Keratinocyte (primary cell): ENCODE results near the gene LPAR6. TPM values are rescaled to one million over a fixed set of nuclear protein-coding genes. Genes with fewer than 3 reads are reported as not detected.
A peak's percentile ranks its signal among the peaks of the same experiment; 100 is the strongest.
"Not testable (repeated sequence)": the region's sequence is repeated elsewhere in the genome, so short reads cannot be mapped to it uniquely, and the experiment has no call there.

Experiments
- DNase-seq: peaks from one replicate; pipeline ENCODE4 v3.0.0-alpha.2; 2011; ENCODE audit warnings: low read depth, missing footprints, low spot score
- FAIRE-seq: peaks from 2 replicates; lab custom pipeline; 2011; peaks lifted over from hg19 to GRCh38; lab: Jason Lieb, UNC
- H2AFZ ChIP-seq: 2 replicates; pipeline ENCODE4 v1.6.0; 2012; ENCODE audit warnings: low read length, control low read depth, inconsistent platforms; ENCODE audit not compliant: control insufficient read depth
- H3K27ac ChIP-seq: 2 replicates; pipeline ENCODE4 v1.5.1; 2011; ENCODE audit warnings: low read length; ENCODE audit not compliant: control insufficient read depth, insufficient read depth
- H3K27me3 ChIP-seq: 3 replicates; pipeline ENCODE4 v1.6.0; 2011; ENCODE audit warnings: low read length; ENCODE audit not compliant: control insufficient read depth, insufficient read depth; ENCODE audit errors: extremely low read depth
- H3K36me3 ChIP-seq, 2 experiments: 2 replicates in 1 of 2; 3 replicates in 1 of 2; pipeline ENCODE4 v1.5.1; 2011; ENCODE audit warnings: low read length in 2 of 2, mild to moderate bottlenecking in 1 of 2; ENCODE audit not compliant: control insufficient read depth in 2 of 2, insufficient read depth in 2 of 2; ENCODE audit errors: extremely low read depth in 1 of 2
- H3K4me1 ChIP-seq: 3 replicates; pipeline ENCODE4 v1.5.1; 2011; ENCODE audit warnings: low read length; ENCODE audit not compliant: control insufficient read depth, insufficient read depth; ENCODE audit errors: extremely low read depth
- H3K4me2 ChIP-seq: 3 replicates; pipeline ENCODE4 v1.6.0; 2011; ENCODE audit warnings: low read depth, low read length; ENCODE audit not compliant: control insufficient read depth, insufficient read depth; ENCODE audit errors: extremely low read depth
- H3K4me3 ChIP-seq, 3 experiments: fragments of 200-600 bp in 1 of 3; sonication (generic) in 1 of 3; 2 replicates in 2 of 3; 3 replicates in 1 of 3; pipeline ENCODE4 v1.5.1; 2011 to 2016; ENCODE audit warnings: low read length in 3 of 3, mild to moderate bottlenecking in 3 of 3, control low read depth in 2 of 3, inconsistent platforms in 1 of 3, low read depth in 1 of 3, mixed read lengths in 1 of 3, mixed run types in 1 of 3, moderate library complexity in 1 of 3; ENCODE audit not compliant: control insufficient read depth in 2 of 3, insufficient read depth in 2 of 3; ENCODE audit errors: extremely low read depth in 1 of 3
- H3K79me2 ChIP-seq: 2 replicates; pipeline ENCODE4 v1.6.0; 2012; ENCODE audit warnings: low read length; ENCODE audit not compliant: control insufficient read depth, insufficient read depth
- H3K9ac ChIP-seq: 3 replicates; pipeline ENCODE4 v1.6.0; 2011; ENCODE audit warnings: low read length; ENCODE audit not compliant: control insufficient read depth, insufficient read depth; ENCODE audit errors: extremely low read depth
- H3K9me1 ChIP-seq: 3 replicates; pipeline ENCODE4 v1.6.0; 2011; ENCODE audit warnings: low read length; ENCODE audit not compliant: control insufficient read depth, insufficient read depth; ENCODE audit errors: extremely low read depth
- H3K9me3 ChIP-seq: 2 replicates; pipeline ENCODE4 v1.5.1; 2012; ENCODE audit warnings: low read depth, low read length; ENCODE audit not compliant: control insufficient read depth
- H4K20me1 ChIP-seq: 3 replicates; pipeline ENCODE4 v1.6.0; 2011; ENCODE audit warnings: low read length; ENCODE audit not compliant: control insufficient read depth, insufficient read depth; ENCODE audit errors: extremely low read depth
- EZH2 ChIP-seq: IDR thresholded peaks from one replicate; pipeline ENCODE4 v1.6.1; 2012; ENCODE audit warnings: inconsistent platforms, mild to moderate bottlenecking, low read length, moderate library complexity
- dilution Hi-C: fragments of 300-500 bp; cut with MboI; formaldehyde crosslinking; loops from one replicate; pipeline ENCODE4 v1.7.0; 2020; ENCODE audit warnings: low sequenced_read_pairs; ENCODE audit not compliant: extremely low pct_ligation_motif_present
- polyA plus RNA-seq, 5 experiments: library from polyadenylated mRNA; depleted of rRNA in 3 of 5; stranded (reverse) in 3 of 5; stranded (forward) in 1 of 5; unstranded in 1 of 5; fragments of >200 nt; gene quantifications; 1 replicate in 1 of 5; 2 replicates in 3 of 5; 3 replicates in 1 of 5; pipeline versions ENCODE4 v1.2.1 to v1.2.3, GENCODE V29; 2011 to 2012; ENCODE audit warnings: missing spikeins in 2 of 5, low read depth in 1 of 5, low replicate concordance in 1 of 5
- TF ChIP-seq, protein P1 (sequence below), 3 experiments: IDR thresholded peaks in 1 of 3; conservative IDR thresholded peaks in 1 of 3; optimal IDR thresholded peaks in 1 of 3; 2 replicates in 2 of 3; 3 replicates in 1 of 3; pipeline versions ENCODE3 to v1.5.1; 2011; ENCODE audit warnings: low read length in 3 of 3, mild to moderate bottlenecking in 3 of 3, moderate library complexity in 2 of 3, control low read depth in 1 of 3, inconsistent platforms in 1 of 3; ENCODE audit not compliant: insufficient read depth in 2 of 3; ENCODE audit errors: extremely low read depth in 1 of 3

The LPAR6 gene
- polyA plus RNA-seq, 1 donor (not counting 4 experiments of a cell fraction or from before 2014, with no cell fraction given), result 20.0 TPM

DNA sequence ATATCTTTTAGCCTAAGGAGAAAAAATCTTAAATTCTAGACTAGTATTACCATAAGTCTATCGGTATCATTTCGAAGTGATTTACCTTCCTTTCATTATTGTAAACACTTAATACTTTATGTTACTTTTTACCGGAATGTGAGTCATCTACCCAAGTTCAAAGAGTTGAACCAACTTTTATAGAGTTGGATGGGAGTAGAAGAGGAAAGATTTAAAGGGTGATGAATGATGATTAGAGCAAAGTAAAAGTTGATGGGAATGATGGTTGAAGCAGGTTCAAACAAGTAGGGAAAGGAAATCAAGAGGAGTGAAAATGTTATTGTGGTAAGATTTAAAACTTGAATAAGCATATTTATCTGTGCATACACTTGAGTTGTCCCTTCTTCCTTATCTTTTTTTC, 11.3 kb upstream of the LPAR6 start:
- Histone ChIP-seq H3K9ac (no peak overlapping the region), H3K27me3 (no peaks in the 10 kb centered on the region), H3K4me3 (no peak overlapping the region), H3K9me3 (peaks cover 4% of the 10 kb centered on the region), H2AFZ (no peak overlapping the region), H4K20me1 (no peaks in the 10 kb centered on the region), H3K9me1 (no peaks in the 10 kb centered on the region), H3K36me3 (no peaks in the 10 kb centered on the region), H3K4me2 (peak overlapping the region; percentile 37), H3K27ac (no peak overlapping the region), H3K79me2 (no peaks in the 10 kb centered on the region), H3K4me1 (peaks cover 9% of the 10 kb centered on the region)
- DNase-seq (no peak), FAIRE-seq (peak; percentile 75)
- dilution Hi-C loops, result no loop called here
- TF ChIP-seq, protein P1, sequence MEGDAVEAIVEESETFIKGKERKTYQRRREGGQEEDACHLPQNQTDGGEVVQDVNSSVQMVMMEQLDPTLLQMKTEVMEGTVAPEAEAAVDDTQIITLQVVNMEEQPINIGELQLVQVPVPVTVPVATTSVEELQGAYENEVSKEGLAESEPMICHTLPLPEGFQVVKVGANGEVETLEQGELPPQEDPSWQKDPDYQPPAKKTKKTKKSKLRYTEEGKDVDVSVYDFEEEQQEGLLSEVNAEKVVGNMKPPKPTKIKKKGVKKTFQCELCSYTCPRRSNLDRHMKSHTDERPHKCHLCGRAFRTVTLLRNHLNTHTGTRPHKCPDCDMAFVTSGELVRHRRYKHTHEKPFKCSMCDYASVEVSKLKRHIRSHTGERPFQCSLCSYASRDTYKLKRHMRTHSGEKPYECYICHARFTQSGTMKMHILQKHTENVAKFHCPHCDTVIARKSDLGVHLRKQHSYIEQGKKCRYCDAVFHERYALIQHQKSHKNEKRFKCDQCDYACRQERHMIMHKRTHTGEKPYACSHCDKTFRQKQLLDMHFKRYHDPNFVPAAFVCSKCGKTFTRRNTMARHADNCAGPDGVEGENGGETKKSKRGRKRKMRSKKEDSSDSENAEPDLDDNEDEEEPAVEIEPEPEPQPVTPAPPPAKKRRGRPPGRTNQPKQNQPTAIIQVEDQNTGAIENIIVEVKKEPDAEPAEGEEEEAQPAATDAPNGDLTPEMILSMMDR (optimal IDR thresholded peaks at IDR 0.05 in 1 of 3, IDR thresholded peaks at IDR 0.05 in 1 of 3, conservative IDR thresholded peaks at IDR 0.05 in 1 of 3; ENCODE audit: extremely low read depth in 1 of 3, insufficient read depth in 2 of 3, low read length in 3 of 3), result no peak
- TF ChIP-seq EZH2, result no peak

DNA sequence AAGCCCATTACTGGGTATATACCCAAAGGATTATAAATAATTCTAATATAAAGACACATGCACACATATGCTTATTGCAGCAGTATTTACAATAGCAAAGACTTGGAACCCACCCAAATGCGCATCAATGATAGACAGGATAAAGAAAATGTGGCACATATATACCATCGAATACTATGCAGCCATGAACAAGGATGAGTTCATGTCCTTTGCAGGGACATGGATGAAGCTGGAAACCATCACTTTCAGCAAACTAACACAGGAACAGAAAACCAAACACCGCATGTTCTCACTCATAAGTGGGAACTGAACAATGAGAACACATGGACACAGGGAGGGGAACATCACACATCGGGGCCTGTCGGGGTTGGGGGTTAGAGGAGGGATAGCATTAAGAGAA, 9.1 kb upstream of the LPAR6 start:
- H3K27ac ChIP-seq, H4K20me1 ChIP-seq, FAIRE-seq, dilution Hi-C loops, H3K27me3 ChIP-seq, H3K79me2 ChIP-seq, H3K36me3 ChIP-seq, H3K4me2 ChIP-seq, H3K9ac ChIP-seq, DNase-seq, H3K4me3 ChIP-seq, H3K9me1 ChIP-seq, H3K9me3 ChIP-seq, H3K4me1 ChIP-seq, H2AFZ ChIP-seq: not testable (repeated sequence)

DNA sequence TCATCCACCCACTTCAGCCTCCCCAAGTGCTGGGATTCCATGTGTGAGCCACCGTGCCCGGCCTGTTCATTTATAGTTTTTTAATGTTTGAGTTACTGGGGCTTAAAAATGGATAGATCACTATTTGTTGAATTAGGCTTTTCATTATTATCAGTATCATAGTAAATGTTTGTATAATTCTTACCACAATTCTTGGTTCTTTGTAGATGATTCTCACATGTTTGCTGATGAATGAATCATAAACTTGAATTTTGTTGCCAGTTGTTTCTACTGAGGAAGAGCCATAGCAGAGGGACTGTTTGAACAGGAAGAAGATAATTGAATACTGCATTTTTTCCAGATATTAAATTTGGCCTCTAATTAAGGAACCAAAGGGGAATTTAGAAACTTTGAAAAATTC, 2.6 kb upstream of the LPAR6 start:
- no peaks in the 10 kb centered on the region for H4K20me1 ChIP-seq
- TF ChIP-seq EZH2, result no peak
- TF ChIP-seq, protein P1 (optimal IDR thresholded peaks at IDR 0.05 in 1 of 3, IDR thresholded peaks at IDR 0.05 in 1 of 3, conservative IDR thresholded peaks at IDR 0.05 in 1 of 3; ENCODE audit: extremely low read depth in 1 of 3, insufficient read depth in 2 of 3, low read length in 3 of 3), result no peak
- H3K9me1 ChIP-seq, result no peaks in the 10 kb centered on the region
- no peak overlapping the region for H3K4me3 ChIP-seq
- no peak for FAIRE-seq
- no peak for DNase-seq
- H3K9me3 ChIP-seq, result no peaks in the 10 kb centered on the region
- H3K4me2 ChIP-seq, result no peak overlapping the region
- no peak overlapping the region for H3K27ac ChIP-seq
- H3K9ac ChIP-seq, result no peak overlapping the region
- dilution Hi-C loops, result no loop called here
- H3K27me3 ChIP-seq, result no peaks in the 10 kb centered on the region
- H2AFZ ChIP-seq, result no peak overlapping the region
- H3K36me3 ChIP-seq, result no peaks in the 10 kb centered on the region
- peaks cover 22% of the 10 kb centered on the region for H3K79me2 ChIP-seq
- H3K4me1 ChIP-seq, result no peaks in the 10 kb centered on the region
